H9 (cell line): ENCODE results near the gene THEMIS. TPM values are rescaled to one million over a fixed set of nuclear protein-coding genes. Genes with fewer than 3 reads are reported as not detected.

Experiments
- DNase-seq: peaks from one replicate; pipeline ENCODE4 v3.0.0-alpha.2; 2017
- H2AFZ ChIP-seq: one replicate; pipeline ENCODE4 v1.6.1; 2013; ENCODE audit warnings: mild to moderate bottlenecking, low read length, control low read depth, moderate library complexity
- H2AK5ac ChIP-seq: 2 replicates; pipeline ENCODE4 v1.6.1; 2013; ENCODE audit warnings: low read length, control low read depth, mixed read lengths; ENCODE audit not compliant: insufficient read length
- H2BK120ac ChIP-seq: one replicate; pipeline ENCODE4 v1.6.1; 2013; ENCODE audit warnings: low read depth, mild to moderate bottlenecking, low read length, control low read depth, inconsistent platforms; ENCODE audit not compliant: poor library complexity, severe bottlenecking
- H2BK12ac ChIP-seq: 2 replicates; pipeline ENCODE4 v1.6.1; 2013; ENCODE audit warnings: low read length, control low read depth, mixed read lengths, low read depth; ENCODE audit not compliant: insufficient read length
- H2BK15ac ChIP-seq: 2 replicates; pipeline ENCODE4 v1.6.1; 2013; ENCODE audit warnings: low read depth, low read length, control low read depth
- H2BK20ac ChIP-seq: one replicate; pipeline ENCODE4 v1.6.1; 2013; ENCODE audit warnings: low read depth, mild to moderate bottlenecking, low read length, control low read depth, inconsistent platforms; ENCODE audit not compliant: poor library complexity, severe bottlenecking
- H2BK5ac ChIP-seq: 2 replicates; pipeline ENCODE4 v1.6.1; 2013; ENCODE audit warnings: low read length, control low read depth, mixed read lengths; ENCODE audit not compliant: insufficient read length
- H3K14ac ChIP-seq: 2 replicates; pipeline ENCODE4 v1.6.1; 2013; ENCODE audit warnings: low read length, control low read depth; ENCODE audit not compliant: insufficient read depth
- H3K18ac ChIP-seq: 2 replicates; pipeline ENCODE4 v1.6.1; 2013; ENCODE audit warnings: low read depth, mild to moderate bottlenecking, mixed read lengths, low read length, control low read depth; ENCODE audit not compliant: insufficient read length
- H3K23ac ChIP-seq: 2 replicates; pipeline ENCODE4 v1.6.1; 2013; ENCODE audit warnings: low read length, control low read depth, mixed read lengths, low read depth; ENCODE audit not compliant: insufficient read length
- H3K23me2 ChIP-seq: 2 replicates; pipeline ENCODE4 v1.6.1; 2013; ENCODE audit warnings: low read depth, mild to moderate bottlenecking, mixed read lengths, low read length, control low read depth; ENCODE audit not compliant: insufficient read length, poor library complexity, severe bottlenecking
- H3K27ac ChIP-seq: 2 replicates; pipeline ENCODE4 v1.5.1; 2013; ENCODE audit warnings: low read length, control low read depth, mixed read lengths, low read depth; ENCODE audit not compliant: insufficient read length
- H3K27me3 ChIP-seq: 2 replicates; pipeline ENCODE4 v1.6.1; 2013; ENCODE audit warnings: low read length, control low read depth, inconsistent platforms; ENCODE audit not compliant: insufficient read depth
- H3K4ac ChIP-seq: 2 replicates; pipeline ENCODE4 v1.6.1; 2013; ENCODE audit warnings: low read depth, mild to moderate bottlenecking, control low read depth, inconsistent platforms, low read length, moderate library complexity
- H3K4me1 ChIP-seq: 2 replicates; pipeline ENCODE4 v1.6.1; 2013; ENCODE audit warnings: low read length, control low read depth, inconsistent platforms; ENCODE audit not compliant: insufficient read depth
- H3K4me2 ChIP-seq: 2 replicates; pipeline ENCODE4 v1.6.1; 2013; ENCODE audit warnings: low read length, control low read depth, mixed read lengths; ENCODE audit not compliant: insufficient read length, insufficient read depth
- H3K56ac ChIP-seq: 2 replicates; pipeline ENCODE4 v1.6.1; 2013; ENCODE audit warnings: low read depth, mild to moderate bottlenecking, mixed read lengths, low read length, control low read depth; ENCODE audit not compliant: insufficient read length
- H3K79me1 ChIP-seq: 2 replicates; pipeline ENCODE4 v1.6.1; 2013; ENCODE audit warnings: low read depth, mild to moderate bottlenecking, moderate library complexity, low read length, control low read depth, inconsistent platforms; ENCODE audit not compliant: insufficient read depth, poor library complexity, severe bottlenecking
- H3K79me2 ChIP-seq: 2 replicates; pipeline ENCODE4 v1.6.1; 2013; ENCODE audit warnings: low read length, control low read depth, inconsistent platforms; ENCODE audit not compliant: insufficient read depth
- H3K9ac ChIP-seq: 2 replicates; pipeline ENCODE4 v1.6.1; 2013; ENCODE audit warnings: low read length, control low read depth, mixed read lengths; ENCODE audit not compliant: insufficient read length; ENCODE audit errors: extremely low read depth
- H3K9me3 ChIP-seq: one replicate; pipeline ENCODE4 v1.6.1; 2013; ENCODE audit warnings: low read depth, low read length, inconsistent platforms; ENCODE audit not compliant: control insufficient read depth
- H3T11ph ChIP-seq: one replicate; pipeline ENCODE4 v1.6.1; 2013; ENCODE audit warnings: mild to moderate bottlenecking, low read length, control low read depth, inconsistent platforms
- H4K20me1 ChIP-seq: one replicate; pipeline ENCODE4 v1.6.1; 2013; ENCODE audit not compliant: control insufficient read depth, insufficient read length, insufficient read depth
- H4K5ac ChIP-seq: 2 replicates; pipeline ENCODE4 v1.6.1; 2013; ENCODE audit warnings: low read depth, mild to moderate bottlenecking, mixed read lengths, low read length, control low read depth; ENCODE audit not compliant: insufficient read length
- H4K8ac ChIP-seq: replicated peaks from 2 replicates; pipeline ENCODE4 v1.6.1; 2013; ENCODE audit warnings: low read length, control low read depth, mixed read lengths, low read depth; ENCODE audit not compliant: insufficient read length
- H4K91ac ChIP-seq: 2 replicates; pipeline ENCODE4 v1.6.1; 2013; ENCODE audit warnings: low read depth, mild to moderate bottlenecking, moderate library complexity, mixed read lengths, low read length, control low read depth; ENCODE audit not compliant: insufficient read length
- H3K27ac Mint-ChIP-seq, 3 experiments: 2 replicates in 2 of 3; 3 replicates in 1 of 3; pipeline ENCODE4 v1.8.0; 2020 to 2021; ENCODE audit warnings: mixed read lengths in 3 of 3, mild to moderate bottlenecking in 1 of 3, moderate library complexity in 1 of 3
- H3K27me3 Mint-ChIP-seq: 2 replicates; pipeline ENCODE4 v1.8.0; 2021; ENCODE audit warnings: low read depth, mild to moderate bottlenecking, moderate library complexity, mixed read lengths
- H3K36me3 Mint-ChIP-seq, 3 experiments: 2 replicates in 2 of 3; 3 replicates in 1 of 3; pipeline ENCODE4 v1.8.0; 2020 to 2021; ENCODE audit warnings: low read depth in 3 of 3, mixed read lengths in 3 of 3; ENCODE audit not compliant: insufficient read depth in 1 of 3
- H3K4me1 Mint-ChIP-seq, 2 experiments: 2 replicates each; pipeline ENCODE4 v1.8.0; 2020; ENCODE audit warnings: mixed read lengths in 2 of 2
- H3K4me3 Mint-ChIP-seq, 2 experiments: 2 replicates in 1 of 2; 3 replicates in 1 of 2; pipeline ENCODE4 v1.8.0; 2020 to 2021; ENCODE audit warnings: mild to moderate bottlenecking in 2 of 2, mixed read lengths in 2 of 2, moderate library complexity in 1 of 2
- H3K9me3 Mint-ChIP-seq, 2 experiments: 2 replicates in 1 of 2; 3 replicates in 1 of 2; pipeline ENCODE4 v1.8.0; 2020; ENCODE audit warnings: mild to moderate bottlenecking in 2 of 2, mixed read lengths in 2 of 2, moderate library complexity in 1 of 2
- WGBS: extraction: QIAGEN DNeasy Blood & Tissue Kit; methylation state at CpG from one replicate; pipeline ENCODE4 v1.1.7; 2013; ENCODE audit warnings: missing lambda C conversion rate, low lambda C conversion rate, mixed read lengths; ENCODE audit not compliant: insufficient read length; ENCODE audit errors: extremely low coverage; 5-methylcytosine and 5-hydroxymethylcytosine counted together
- total RNA-seq: library from RNA; stranded (reverse); gene quantifications from 2 replicates; pipeline ENCODE4 v1.2.1, GENCODE V29; 2021
- TF ChIP-seq, protein P1 (sequence below): fragments of 200-600 bp; sonication (generic); conservative IDR thresholded peaks from 3 replicates; pipeline ENCODE4 v1.8.0; 2021; ENCODE audit warnings: antibody characterized with exemption, mild to moderate bottlenecking

THEMIS gene
- total RNA-seq, 1 experiment from 2014 or later, result not detected

DNA sequence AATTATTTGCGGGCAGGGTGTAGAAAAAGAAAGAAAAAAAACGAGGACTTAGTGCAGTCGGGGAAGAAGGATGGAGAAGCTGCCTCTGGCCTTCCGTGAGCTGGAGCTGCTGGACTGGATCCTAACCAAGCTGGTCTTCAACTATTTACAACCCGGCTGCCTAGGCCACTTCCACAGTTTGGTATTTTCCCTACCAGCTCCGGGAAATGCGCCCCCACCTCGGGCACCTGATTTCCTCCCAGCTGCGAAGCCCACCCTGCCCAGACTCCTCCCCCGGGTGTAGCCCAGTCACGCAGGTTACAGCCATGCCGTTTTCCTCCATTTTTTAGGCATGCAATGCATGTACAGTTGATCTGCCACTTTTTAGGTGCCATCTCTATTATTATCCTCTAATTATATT, 21.2 kb downstream of the THEMIS start:
- TF ChIP-seq, protein P1, sequence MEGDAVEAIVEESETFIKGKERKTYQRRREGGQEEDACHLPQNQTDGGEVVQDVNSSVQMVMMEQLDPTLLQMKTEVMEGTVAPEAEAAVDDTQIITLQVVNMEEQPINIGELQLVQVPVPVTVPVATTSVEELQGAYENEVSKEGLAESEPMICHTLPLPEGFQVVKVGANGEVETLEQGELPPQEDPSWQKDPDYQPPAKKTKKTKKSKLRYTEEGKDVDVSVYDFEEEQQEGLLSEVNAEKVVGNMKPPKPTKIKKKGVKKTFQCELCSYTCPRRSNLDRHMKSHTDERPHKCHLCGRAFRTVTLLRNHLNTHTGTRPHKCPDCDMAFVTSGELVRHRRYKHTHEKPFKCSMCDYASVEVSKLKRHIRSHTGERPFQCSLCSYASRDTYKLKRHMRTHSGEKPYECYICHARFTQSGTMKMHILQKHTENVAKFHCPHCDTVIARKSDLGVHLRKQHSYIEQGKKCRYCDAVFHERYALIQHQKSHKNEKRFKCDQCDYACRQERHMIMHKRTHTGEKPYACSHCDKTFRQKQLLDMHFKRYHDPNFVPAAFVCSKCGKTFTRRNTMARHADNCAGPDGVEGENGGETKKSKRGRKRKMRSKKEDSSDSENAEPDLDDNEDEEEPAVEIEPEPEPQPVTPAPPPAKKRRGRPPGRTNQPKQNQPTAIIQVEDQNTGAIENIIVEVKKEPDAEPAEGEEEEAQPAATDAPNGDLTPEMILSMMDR, result no peak
- no peaks in the 10 kb centered on the region for H3K4me1 ChIP-seq
- DNase-seq, result peak; percentile 91
- H2BK20ac ChIP-seq, result no peak overlapping the region
- Mint-ChIP-seq H3K36me3 (no peaks in the 10 kb centered on the region), H3K27ac (no peak overlapping the region), H3K4me1 (peaks cover 10 to 17% of the 10 kb centered on the region in 2 experiments), H3K9me3 (no peaks in the 10 kb centered on the region), H3K27me3 (no peaks in the 10 kb centered on the region), H3K4me3 (peak overlapping the region in 1 of 2 experiments; percentile 27; a peak in 1 of 5 replicates)
- no peak overlapping the region for H3K4ac ChIP-seq
- no peak overlapping the region for H4K5ac ChIP-seq
- H2AFZ ChIP-seq, result no peak overlapping the region
- no peaks in the 10 kb centered on the region for H3K27me3 ChIP-seq
- no peak overlapping the region for H3K18ac ChIP-seq
- H3K23me2 ChIP-seq, result no peaks in the 10 kb centered on the region
- H2BK15ac ChIP-seq, result no peak overlapping the region
- H3K79me1 ChIP-seq, result no peaks in the 10 kb centered on the region
- no CpG with 5 or more reads among the region's 12 CpGs for WGBS
- no peak overlapping the region for H4K91ac ChIP-seq
- H3K56ac ChIP-seq, result no peak overlapping the region
- no peak overlapping the region for H2BK120ac ChIP-seq
- H3K4me2 ChIP-seq, result no peak overlapping the region
- H3K9me3 ChIP-seq, result no peaks in the 10 kb centered on the region
- no peaks in the 10 kb centered on the region for H4K20me1 ChIP-seq
- H3K23ac ChIP-seq, result no peak overlapping the region
- no peak overlapping the region for H4K8ac ChIP-seq
- no peaks in the 10 kb centered on the region for H3K79me2 ChIP-seq
- no peak overlapping the region for H2BK5ac ChIP-seq
- H3K14ac ChIP-seq, result no peak overlapping the region
- no peak overlapping the region for H2AK5ac ChIP-seq
- H3K9ac ChIP-seq, result no peak overlapping the region
- H2BK12ac ChIP-seq, result no peak overlapping the region
- H3T11ph ChIP-seq, result no peak overlapping the region
- no peak overlapping the region for H3K27ac ChIP-seq
